ENCODE results near the gene GSG1L. TPM values are rescaled to one million over a fixed set of nuclear protein-coding genes. Genes with fewer than 3 reads are reported as not detected.

The GSG1L gene
- total RNA-seq, 1 donor = not detected

DNA sequence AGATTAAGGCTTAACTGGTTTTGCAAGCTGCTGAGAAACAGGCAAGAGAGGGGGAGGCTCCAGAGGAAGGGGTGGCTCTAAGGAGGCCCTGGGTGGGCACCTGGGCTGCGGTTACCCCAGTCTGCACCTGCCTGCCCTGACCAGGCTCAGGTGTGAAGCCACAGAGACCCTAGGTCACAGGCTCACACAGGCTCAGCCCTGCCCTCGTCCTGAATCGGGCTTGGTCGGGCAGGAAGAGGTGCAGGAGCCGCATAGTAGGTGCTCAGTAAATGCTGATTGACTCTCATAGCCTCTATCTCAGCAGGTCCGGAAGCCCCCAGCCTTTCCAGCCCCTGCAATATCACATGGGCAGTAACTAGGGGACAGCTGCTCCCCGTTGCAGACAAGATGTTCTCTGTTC lies 203.4 kb downstream of the GSG1L start:
- TF ChIP-seq, protein P1, sequence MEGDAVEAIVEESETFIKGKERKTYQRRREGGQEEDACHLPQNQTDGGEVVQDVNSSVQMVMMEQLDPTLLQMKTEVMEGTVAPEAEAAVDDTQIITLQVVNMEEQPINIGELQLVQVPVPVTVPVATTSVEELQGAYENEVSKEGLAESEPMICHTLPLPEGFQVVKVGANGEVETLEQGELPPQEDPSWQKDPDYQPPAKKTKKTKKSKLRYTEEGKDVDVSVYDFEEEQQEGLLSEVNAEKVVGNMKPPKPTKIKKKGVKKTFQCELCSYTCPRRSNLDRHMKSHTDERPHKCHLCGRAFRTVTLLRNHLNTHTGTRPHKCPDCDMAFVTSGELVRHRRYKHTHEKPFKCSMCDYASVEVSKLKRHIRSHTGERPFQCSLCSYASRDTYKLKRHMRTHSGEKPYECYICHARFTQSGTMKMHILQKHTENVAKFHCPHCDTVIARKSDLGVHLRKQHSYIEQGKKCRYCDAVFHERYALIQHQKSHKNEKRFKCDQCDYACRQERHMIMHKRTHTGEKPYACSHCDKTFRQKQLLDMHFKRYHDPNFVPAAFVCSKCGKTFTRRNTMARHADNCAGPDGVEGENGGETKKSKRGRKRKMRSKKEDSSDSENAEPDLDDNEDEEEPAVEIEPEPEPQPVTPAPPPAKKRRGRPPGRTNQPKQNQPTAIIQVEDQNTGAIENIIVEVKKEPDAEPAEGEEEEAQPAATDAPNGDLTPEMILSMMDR (IDR thresholded peaks at IDR 0.05; ENCODE audit: extremely low read depth, low read depth, low read length) = no peak
- H2AFZ ChIP-seq (ENCODE audit: low read length) = no peak overlapping the region
- H3K9me3 ChIP-seq (ENCODE audit: low read depth, low read length) = peaks cover 8% of the 10 kb centered on the region
- H3K4me1 ChIP-seq (ENCODE audit: insufficient read depth, low read length) = no peaks in the 10 kb centered on the region
- H3K27ac ChIP-seq (ENCODE audit: low read depth, low read length) = no peak overlapping the region
- peaks cover 8% of the 10 kb centered on the region for H3K27me3 ChIP-seq (ENCODE audit: insufficient read depth, low read length)
- H3K79me2 ChIP-seq (ENCODE audit: insufficient read depth, low read length) = no peaks in the 10 kb centered on the region
- no peak overlapping the region for H3K4me2 ChIP-seq (ENCODE audit: insufficient read depth, low read length)
- H3K36me3 ChIP-seq (ENCODE audit: insufficient read depth, low read length) = no peaks in the 10 kb centered on the region
- no peak for DNase-seq (ENCODE audit: insufficient read length, low spot score, missing footprints)
- H4K20me1 ChIP-seq (ENCODE audit: insufficient read depth, low read length) = no peaks in the 10 kb centered on the region
- no peak overlapping the region for H3K4me3 ChIP-seq (ENCODE audit: insufficient read depth, low read length)

DNA sequence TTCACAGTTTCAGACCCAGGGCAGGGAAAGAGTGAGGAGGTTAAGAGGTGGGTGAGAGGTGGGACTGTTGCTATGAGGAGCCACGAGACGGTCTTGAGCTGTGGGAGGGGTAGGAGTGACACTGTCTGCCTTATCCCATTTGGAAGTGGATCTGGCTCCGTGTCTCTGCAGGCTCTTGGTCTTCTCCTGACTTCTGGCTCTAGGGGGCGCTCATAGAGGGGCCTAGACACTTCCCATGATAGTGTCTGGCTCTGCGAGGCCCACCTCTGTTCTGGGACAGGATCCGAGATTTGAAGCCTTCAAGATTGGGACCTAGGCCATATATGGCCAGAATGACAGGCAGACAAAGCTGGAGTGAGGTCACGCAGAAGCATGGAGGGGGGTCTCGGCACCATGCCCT lies 204.5 kb downstream of the GSG1L start:
- Histone ChIP-seq H3K4me3 (ENCODE audit: insufficient read depth, low read length) (no peak overlapping the region), H3K4me2 (ENCODE audit: insufficient read depth, low read length) (no peak overlapping the region), H4K20me1 (ENCODE audit: insufficient read depth, low read length) (no peaks in the 10 kb centered on the region), H3K27ac (ENCODE audit: low read depth, low read length) (no peak overlapping the region), H3K27me3 (ENCODE audit: insufficient read depth, low read length) (peaks cover 8% of the 10 kb centered on the region), H3K36me3 (ENCODE audit: insufficient read depth, low read length) (no peaks in the 10 kb centered on the region), H3K9me3 (ENCODE audit: low read depth, low read length) (peaks cover 8% of the 10 kb centered on the region), H3K4me1 (ENCODE audit: insufficient read depth, low read length) (no peaks in the 10 kb centered on the region), H3K79me2 (ENCODE audit: insufficient read depth, low read length) (no peaks in the 10 kb centered on the region), H2AFZ (ENCODE audit: low read length) (no peak overlapping the region)
- no peak for DNase-seq (ENCODE audit: insufficient read length, low spot score, missing footprints)
- TF ChIP-seq, protein P1 (IDR thresholded peaks at IDR 0.05; ENCODE audit: extremely low read depth, low read depth, low read length) = peak; percentile 17

DNA sequence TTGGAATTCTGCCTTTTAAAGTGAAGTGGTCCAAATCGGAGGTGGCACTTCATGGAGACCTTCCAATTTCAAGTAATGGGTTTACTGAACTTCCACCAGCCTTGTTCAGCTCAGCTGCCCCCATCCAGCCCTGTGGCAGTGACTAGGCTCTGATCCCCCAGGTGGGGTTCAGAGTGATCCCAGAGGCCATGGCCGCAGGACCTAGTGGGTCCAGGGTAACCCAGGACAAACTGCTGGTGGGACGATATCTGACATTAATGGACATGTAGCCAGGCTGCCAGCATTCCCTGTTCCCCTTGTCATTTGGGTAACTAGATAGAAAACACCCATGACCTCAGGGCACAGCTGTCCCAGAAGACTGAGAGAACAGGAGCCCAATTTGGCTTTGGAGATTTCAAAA lies 209.9 kb downstream of the GSG1L start:
- H3K27me3 ChIP-seq (ENCODE audit: insufficient read depth, low read length) = peaks cover 21% of the 10 kb centered on the region
- TF ChIP-seq, protein P1 (IDR thresholded peaks at IDR 0.05; ENCODE audit: extremely low read depth, low read depth, low read length) = no peak
- no peaks in the 10 kb centered on the region for H3K79me2 ChIP-seq (ENCODE audit: insufficient read depth, low read length)

DNA sequence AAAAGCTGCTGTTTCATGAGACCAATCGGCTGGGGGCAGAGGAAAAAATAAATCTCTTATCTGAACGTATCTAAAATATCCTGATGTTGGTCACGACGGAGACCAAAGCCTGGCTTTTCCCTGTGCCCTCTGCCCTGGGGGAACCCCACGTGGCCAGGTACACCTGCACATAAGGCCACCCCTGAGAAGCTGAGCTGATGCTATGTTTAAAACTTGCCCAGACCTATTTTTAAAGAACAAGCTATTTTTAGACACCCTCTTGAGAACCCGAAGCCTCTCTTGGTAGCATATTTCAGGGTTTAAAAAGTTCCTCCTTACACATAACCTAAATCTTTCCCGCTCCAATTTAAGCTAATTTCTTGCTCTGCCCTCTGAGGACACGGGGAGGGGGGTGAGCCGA lies 210.4 kb downstream of the GSG1L start:
- no peaks in the 10 kb centered on the region for H3K36me3 ChIP-seq (ENCODE audit: insufficient read depth, low read length)
- H3K27ac ChIP-seq (ENCODE audit: low read depth, low read length) = no peak overlapping the region
- no peak overlapping the region for H3K4me3 ChIP-seq (ENCODE audit: insufficient read depth, low read length)
- no peaks in the 10 kb centered on the region for H3K9me3 ChIP-seq (ENCODE audit: low read depth, low read length)
- H4K20me1 ChIP-seq (ENCODE audit: insufficient read depth, low read length) = no peaks in the 10 kb centered on the region
- TF ChIP-seq, protein P1 (IDR thresholded peaks at IDR 0.05; ENCODE audit: extremely low read depth, low read depth, low read length) = no peak
- H3K27me3 ChIP-seq (ENCODE audit: insufficient read depth, low read length) = peaks cover 18% of the 10 kb centered on the region
- no peaks in the 10 kb centered on the region for H3K79me2 ChIP-seq (ENCODE audit: insufficient read depth, low read length)
- no peaks in the 10 kb centered on the region for H3K4me1 ChIP-seq (ENCODE audit: insufficient read depth, low read length)
- no peak overlapping the region for H2AFZ ChIP-seq (ENCODE audit: low read length)
- no peak for DNase-seq (ENCODE audit: insufficient read length, low spot score, missing footprints)
- no peak overlapping the region for H3K4me2 ChIP-seq (ENCODE audit: insufficient read depth, low read length)

More for the DNA sequence above, 209.9 kb downstream of the GSG1L start:
- no peaks in the 10 kb centered on the region for H3K4me1 ChIP-seq (ENCODE audit: insufficient read depth, low read length)
- DNase-seq (ENCODE audit: insufficient read length, low spot score, missing footprints) = no peak
- H2AFZ ChIP-seq (ENCODE audit: low read length) = no peak overlapping the region
- H3K36me3 ChIP-seq (ENCODE audit: insufficient read depth, low read length) = no peaks in the 10 kb centered on the region
- H3K27ac ChIP-seq (ENCODE audit: low read depth, low read length) = no peak overlapping the region
- H4K20me1 ChIP-seq (ENCODE audit: insufficient read depth, low read length) = no peaks in the 10 kb centered on the region
- H3K4me3 ChIP-seq (ENCODE audit: insufficient read depth, low read length) = no peak overlapping the region
- no peaks in the 10 kb centered on the region for H3K9me3 ChIP-seq (ENCODE audit: low read depth, low read length)
- H3K4me2 ChIP-seq (ENCODE audit: insufficient read depth, low read length) = no peak overlapping the region

Measured in osteoblast (primary cell).